HepG2 (cell line): ENCODE results near the gene DQX1. TPM values are rescaled to one million over a fixed set of nuclear protein-coding genes. Genes with fewer than 3 reads are reported as not detected.

Source experiments
- ARNT2 ChIP-seq: sonication (generic); formaldehyde crosslinking; IDR thresholded peaks from 2 replicates; pipeline ENCODE4 v1.8.0; 2022; ENCODE audit warnings: mild to moderate bottlenecking, low read depth, missing genetic modification reagents, moderate library complexity
- KLF11 ChIP-seq: IDR thresholded peaks from 2 replicates; pipeline ENCODE4 v1.6.1; 2016; ENCODE audit warnings: missing compliant biosample characterization
- MIER2 ChIP-seq: IDR thresholded peaks from 2 replicates; pipeline ENCODE4 v1.6.1; 2016; ENCODE audit warnings: missing biosample characterization, missing genetic modification reagents
- MIER3 ChIP-seq: IDR thresholded peaks from 2 replicates; pipeline ENCODE4 v1.6.1; 2016; ENCODE audit warnings: missing compliant biosample characterization, borderline replicate concordance
- MTA1 ChIP-seq: sonication (generic); formaldehyde crosslinking; IDR thresholded peaks from 2 replicates; pipeline ENCODE4 v1.4.0; 2020; ENCODE audit warnings: missing genetic modification reagents, mild to moderate bottlenecking, borderline replicate concordance
- RORA ChIP-seq: sonication (generic); formaldehyde crosslinking; IDR thresholded peaks from 2 replicates; pipeline ENCODE4 v1.5.0; 2020; ENCODE audit warnings: mild to moderate bottlenecking, missing genetic modification reagents, moderate library complexity
- SIX4 ChIP-seq: sonication (generic); formaldehyde crosslinking; IDR thresholded peaks from 2 replicates; pipeline ENCODE4 v1.4.0; 2020; ENCODE audit warnings: missing genetic modification reagents
- SMARCC2 ChIP-seq: fragments of 450-650 bp; IDR thresholded peaks from 2 replicates; pipeline ENCODE4 v1.6.1; 2017; ENCODE audit warnings: antibody characterized with exemption, mild to moderate bottlenecking
- TRIM24 ChIP-seq: sonication (generic); formaldehyde crosslinking; IDR thresholded peaks from 2 replicates; pipeline ENCODE4 v1.8.0; 2022; ENCODE audit warnings: mild to moderate bottlenecking, missing genetic modification reagents
- ZNF589 ChIP-seq: sonication (generic); formaldehyde crosslinking; conservative IDR thresholded peaks from 2 replicates; pipeline ENCODE4 v1.8.0; 2022; ENCODE audit warnings: mild to moderate bottlenecking, moderate library complexity, missing genetic modification reagents
- ZNF747 ChIP-seq: sonication (generic); formaldehyde crosslinking; IDR thresholded peaks from 2 replicates; pipeline ENCODE4 v1.8.1; 2023; ENCODE audit warnings: missing genetic modification reagents, mild to moderate bottlenecking, borderline replicate concordance
- ZNF781 ChIP-seq: sonication (generic); formaldehyde crosslinking; IDR thresholded peaks from 2 replicates; pipeline ENCODE4 v1.5.1; 2020; ENCODE audit warnings: borderline replicate concordance, mild to moderate bottlenecking, missing genetic modification reagents; ENCODE audit errors: not compliant biosample characterization
- polyA plus RNA-seq, 8 experiments: library from polyadenylated mRNA; depleted of rRNA in 3 of 8; stranded (reverse) in 7 of 8; unstranded in 1 of 8; fragments of >200 nt; fragmentation: Illumina TruSeq in 4 of 8; extraction: Trizol in 4 of 8; gene quantifications; 2 replicates each; pipeline versions ENCODE4 v1.2.1 to v1.2.3, GENCODE V29; 2011 to 2016; ENCODE audit warnings: low read depth in 4 of 8, missing spikeins in 1 of 8, mixed read lengths in 1 of 8; ENCODE audit not compliant: insufficient read depth in 1 of 8
- total RNA-seq, 5 experiments: library from RNA; depleted of rRNA; stranded (reverse); fragments of >200 nt; fragmentation: Illumina TruSeq; extraction: Trizol; gene quantifications; 2 replicates each; pipeline ENCODE4 v1.2.3, GENCODE V29; 2016; ENCODE audit warnings: low read depth in 1 of 5
- TF ChIP-seq, protein P1 (sequence below): sonication (generic); formaldehyde crosslinking; IDR thresholded peaks from 2 replicates; pipeline ENCODE4 v1.4.0; 2020; ENCODE audit warnings: missing genetic modification reagents, low read depth, mild to moderate bottlenecking, borderline replicate concordance
- TF ChIP-seq, protein P2 (sequence below): sonication (generic); formaldehyde crosslinking; IDR thresholded peaks from 2 replicates; pipeline ENCODE4 v1.5.1; 2020; ENCODE audit warnings: mild to moderate bottlenecking, missing genetic modification reagents, borderline replicate concordance
- TF ChIP-seq, protein P3 (sequence below): sonication (generic); formaldehyde crosslinking; conservative IDR thresholded peaks from 2 replicates; pipeline ENCODE4 v1.8.0; 2022; ENCODE audit warnings: low read depth, missing genetic modification reagents
- TF ChIP-seq, protein P4 (sequence below): sonication (generic); formaldehyde crosslinking; IDR thresholded peaks from 2 replicates; pipeline ENCODE4 v1.8.0; 2022; ENCODE audit warnings: missing genetic modification reagents, mild to moderate bottlenecking, borderline replicate concordance
- TF ChIP-seq, protein P5 (sequence below): sonication (generic); formaldehyde crosslinking; IDR thresholded peaks from 2 replicates; pipeline ENCODE4 v1.8.0; 2022; ENCODE audit warnings: missing genetic modification reagents, mild to moderate bottlenecking, moderate library complexity, borderline replicate concordance

The DQX1 gene
- total and polyA plus RNA-seq, 2 of the 13 experiments (the other 11 are each of a cell fraction or from before 2014, with no cell fraction given), result 27.6 to 89.8 TPM

DNA sequence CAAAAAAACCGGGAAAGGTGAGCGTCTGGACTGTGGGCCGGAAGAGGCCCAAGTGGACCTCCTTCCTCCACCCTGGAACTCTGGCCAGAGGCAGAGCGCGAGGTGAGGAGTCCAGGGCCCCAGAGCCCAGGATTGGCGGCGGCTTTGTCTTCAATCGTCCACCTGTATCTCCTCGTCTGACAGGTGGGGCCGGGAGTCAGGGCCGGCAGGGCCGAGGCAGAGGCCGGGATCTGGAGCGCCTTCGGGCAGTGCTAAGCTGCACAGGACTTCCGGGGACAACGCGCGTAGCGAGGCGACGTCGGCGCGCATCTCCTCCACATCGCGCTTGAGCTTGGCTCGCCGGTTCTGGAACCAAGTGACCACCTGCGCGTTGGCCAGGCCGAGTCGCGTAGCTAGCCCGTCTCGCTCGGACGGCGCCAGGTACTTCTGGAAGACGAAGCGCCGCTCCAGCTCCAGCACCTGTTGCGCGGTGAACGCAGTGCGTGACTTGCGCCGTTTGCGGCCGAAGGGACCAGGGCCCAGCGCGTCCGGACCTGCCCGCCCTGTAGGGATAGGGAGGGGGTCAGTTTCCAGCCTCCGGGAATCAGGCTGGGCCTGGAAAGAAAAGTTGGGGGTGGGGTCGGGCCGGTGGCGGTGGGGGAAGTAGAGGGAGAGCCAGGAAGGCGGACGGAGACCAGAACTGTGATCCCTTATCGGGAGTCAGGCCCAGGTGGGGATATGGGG lies 28.1 kb downstream of the DQX1 start (continued):
- TF ChIP-seq, protein P1, sequence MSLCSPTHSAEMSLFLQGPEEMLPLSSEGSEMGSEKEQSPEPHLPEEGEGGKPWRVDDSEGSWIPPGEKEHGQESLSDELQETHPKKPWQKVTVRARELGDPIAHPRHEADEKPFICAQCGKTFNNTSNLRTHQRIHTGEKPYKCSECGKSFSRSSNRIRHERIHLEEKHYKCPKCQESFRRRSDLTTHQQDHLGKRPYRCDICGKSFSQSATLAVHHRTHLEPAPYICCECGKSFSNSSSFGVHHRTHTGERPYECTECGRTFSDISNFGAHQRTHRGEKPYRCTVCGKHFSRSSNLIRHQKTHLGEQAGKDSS (CRISPR knock-in tag), result peak; percentile 24; the same call in 1 of the 2 replicates
- TF ChIP-seq, protein P2, sequence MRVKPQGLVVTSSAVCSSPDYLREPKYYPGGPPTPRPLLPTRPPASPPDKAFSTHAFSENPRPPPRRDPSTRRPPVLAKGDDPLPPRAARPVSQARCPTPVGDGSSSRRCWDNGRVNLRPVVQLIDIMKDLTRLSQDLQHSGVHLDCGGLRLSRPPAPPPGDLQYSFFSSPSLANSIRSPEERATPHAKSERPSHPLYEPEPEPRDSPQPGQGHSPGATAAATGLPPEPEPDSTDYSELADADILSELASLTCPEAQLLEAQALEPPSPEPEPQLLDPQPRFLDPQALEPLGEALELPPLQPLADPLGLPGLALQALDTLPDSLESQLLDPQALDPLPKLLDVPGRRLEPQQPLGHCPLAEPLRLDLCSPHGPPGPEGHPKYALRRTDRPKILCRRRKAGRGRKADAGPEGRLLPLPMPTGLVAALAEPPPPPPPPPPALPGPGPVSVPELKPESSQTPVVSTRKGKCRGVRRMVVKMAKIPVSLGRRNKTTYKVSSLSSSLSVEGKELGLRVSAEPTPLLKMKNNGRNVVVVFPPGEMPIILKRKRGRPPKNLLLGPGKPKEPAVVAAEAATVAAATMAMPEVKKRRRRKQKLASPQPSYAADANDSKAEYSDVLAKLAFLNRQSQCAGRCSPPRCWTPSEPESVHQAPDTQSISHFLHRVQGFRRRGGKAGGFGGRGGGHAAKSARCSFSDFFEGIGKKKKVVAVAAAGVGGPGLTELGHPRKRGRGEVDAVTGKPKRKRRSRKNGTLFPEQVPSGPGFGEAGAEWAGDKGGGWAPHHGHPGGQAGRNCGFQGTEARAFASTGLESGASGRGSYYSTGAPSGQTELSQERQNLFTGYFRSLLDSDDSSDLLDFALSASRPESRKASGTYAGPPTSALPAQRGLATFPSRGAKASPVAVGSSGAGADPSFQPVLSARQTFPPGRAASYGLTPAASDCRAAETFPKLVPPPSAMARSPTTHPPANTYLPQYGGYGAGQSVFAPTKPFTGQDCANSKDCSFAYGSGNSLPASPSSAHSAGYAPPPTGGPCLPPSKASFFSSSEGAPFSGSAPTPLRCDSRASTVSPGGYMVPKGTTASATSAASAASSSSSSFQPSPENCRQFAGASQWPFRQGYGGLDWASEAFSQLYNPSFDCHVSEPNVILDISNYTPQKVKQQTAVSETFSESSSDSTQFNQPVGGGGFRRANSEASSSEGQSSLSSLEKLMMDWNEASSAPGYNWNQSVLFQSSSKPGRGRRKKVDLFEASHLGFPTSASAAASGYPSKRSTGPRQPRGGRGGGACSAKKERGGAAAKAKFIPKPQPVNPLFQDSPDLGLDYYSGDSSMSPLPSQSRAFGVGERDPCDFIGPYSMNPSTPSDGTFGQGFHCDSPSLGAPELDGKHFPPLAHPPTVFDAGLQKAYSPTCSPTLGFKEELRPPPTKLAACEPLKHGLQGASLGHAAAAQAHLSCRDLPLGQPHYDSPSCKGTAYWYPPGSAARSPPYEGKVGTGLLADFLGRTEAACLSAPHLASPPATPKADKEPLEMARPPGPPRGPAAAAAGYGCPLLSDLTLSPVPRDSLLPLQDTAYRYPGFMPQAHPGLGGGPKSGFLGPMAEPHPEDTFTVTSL (CRISPR knock-in tag), result no peak
- TF ChIP-seq TRIM24 (CRISPR knock-in tag) (no peak), MIER2 (CRISPR knock-in tag) (no peak), MIER3 (CRISPR knock-in tag) (no peak), ZNF589 (CRISPR knock-in tag) (peak; percentile 25; the same call in 1 of the 2 replicates), SIX4 (no peak), ARNT2 (CRISPR knock-in tag) (0 out of 2 replicates have a peak, but pooled peaks have one; percentile 22), MTA1 (CRISPR knock-in tag) (no peak), SMARCC2 (no peak), RORA (CRISPR knock-in tag) (no peak), ZNF747 (CRISPR knock-in tag) (0 out of 2 replicates have a peak, but pooled peaks have one; percentile 43), ZNF781 (CRISPR knock-in tag) (no peak), KLF11 (CRISPR knock-in tag) (no peak)
- TF ChIP-seq, protein P3, sequence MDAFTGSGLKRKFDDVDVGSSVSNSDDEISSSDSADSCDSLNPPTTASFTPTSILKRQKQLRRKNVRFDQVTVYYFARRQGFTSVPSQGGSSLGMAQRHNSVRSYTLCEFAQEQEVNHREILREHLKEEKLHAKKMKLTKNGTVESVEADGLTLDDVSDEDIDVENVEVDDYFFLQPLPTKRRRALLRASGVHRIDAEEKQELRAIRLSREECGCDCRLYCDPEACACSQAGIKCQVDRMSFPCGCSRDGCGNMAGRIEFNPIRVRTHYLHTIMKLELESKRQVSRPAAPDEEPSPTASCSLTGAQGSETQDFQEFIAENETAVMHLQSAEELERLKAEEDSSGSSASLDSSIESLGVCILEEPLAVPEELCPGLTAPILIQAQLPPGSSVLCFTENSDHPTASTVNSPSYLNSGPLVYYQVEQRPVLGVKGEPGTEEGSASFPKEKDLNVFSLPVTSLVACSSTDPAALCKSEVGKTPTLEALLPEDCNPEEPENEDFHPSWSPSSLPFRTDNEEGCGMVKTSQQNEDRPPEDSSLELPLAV (CRISPR knock-in tag), result 0 out of 2 replicates have a peak, but pooled peaks have one; percentile 44
- TF ChIP-seq, protein P4, sequence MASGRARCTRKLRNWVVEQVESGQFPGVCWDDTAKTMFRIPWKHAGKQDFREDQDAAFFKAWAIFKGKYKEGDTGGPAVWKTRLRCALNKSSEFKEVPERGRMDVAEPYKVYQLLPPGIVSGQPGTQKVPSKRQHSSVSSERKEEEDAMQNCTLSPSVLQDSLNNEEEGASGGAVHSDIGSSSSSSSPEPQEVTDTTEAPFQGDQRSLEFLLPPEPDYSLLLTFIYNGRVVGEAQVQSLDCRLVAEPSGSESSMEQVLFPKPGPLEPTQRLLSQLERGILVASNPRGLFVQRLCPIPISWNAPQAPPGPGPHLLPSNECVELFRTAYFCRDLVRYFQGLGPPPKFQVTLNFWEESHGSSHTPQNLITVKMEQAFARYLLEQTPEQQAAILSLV, result 0 out of 2 replicates have a peak, but pooled peaks have one; percentile 59
- TF ChIP-seq, protein P5, sequence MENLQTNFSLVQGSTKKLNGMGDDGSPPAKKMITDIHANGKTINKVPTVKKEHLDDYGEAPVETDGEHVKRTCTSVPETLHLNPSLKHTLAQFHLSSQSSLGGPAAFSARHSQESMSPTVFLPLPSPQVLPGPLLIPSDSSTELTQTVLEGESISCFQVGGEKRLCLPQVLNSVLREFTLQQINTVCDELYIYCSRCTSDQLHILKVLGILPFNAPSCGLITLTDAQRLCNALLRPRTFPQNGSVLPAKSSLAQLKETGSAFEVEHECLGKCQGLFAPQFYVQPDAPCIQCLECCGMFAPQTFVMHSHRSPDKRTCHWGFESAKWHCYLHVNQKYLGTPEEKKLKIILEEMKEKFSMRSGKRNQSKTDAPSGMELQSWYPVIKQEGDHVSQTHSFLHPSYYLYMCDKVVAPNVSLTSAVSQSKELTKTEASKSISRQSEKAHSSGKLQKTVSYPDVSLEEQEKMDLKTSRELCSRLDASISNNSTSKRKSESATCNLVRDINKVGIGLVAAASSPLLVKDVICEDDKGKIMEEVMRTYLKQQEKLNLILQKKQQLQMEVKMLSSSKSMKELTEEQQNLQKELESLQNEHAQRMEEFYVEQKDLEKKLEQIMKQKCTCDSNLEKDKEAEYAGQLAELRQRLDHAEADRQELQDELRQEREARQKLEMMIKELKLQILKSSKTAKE, result no peak
